GM12892 (cell line): ENCODE data around the gene NPC1L1.

ENCODE experiments used
- POLR2A ChIP-seq: IDR thresholded peaks from 2 replicates; pipeline ENCODE4 v1.6.1; 2011; ENCODE audit warnings: low read depth, low read length, control low read depth
- POLR2AphosphoS5 ChIP-seq: IDR thresholded peaks from 2 replicates; pipeline ENCODE4 v1.6.1; 2011; ENCODE audit warnings: low read depth, low read length, control low read depth
- TAF1 ChIP-seq: IDR thresholded peaks from 2 replicates; pipeline ENCODE4 v1.6.1; 2011; ENCODE audit warnings: low read depth, mild to moderate bottlenecking, control low read depth, low read length, borderline replicate concordance

GRCh38 chr7:44477063-44477830 lies 63.9 kb downstream of the NPC1L1 start:
- TF ChIP-seq POLR2A (no peak), POLR2AphosphoS5 (no peak), TAF1 (no peak)
